Central memory CD8-positive, alpha-beta T cell (primary cell): ENCODE measurements around the gene NSFL1C.

Experiments used
- ATAC-seq: fragments of 150-1000 bp; cut with Tn5 transposase; replicated peaks from 2 replicates; pipeline ENCODE4 v1.10.0; 2022; ENCODE audit warnings: mild to moderate bottlenecking, moderate FRiP score, moderate number of reproducible peaks; ENCODE audit not compliant: poor library complexity, severe bottlenecking; ENCODE audit errors: extremely low read depth
- DNase-seq, 2 donors: peaks; one replicate each; pipeline ENCODE4 v3.0.0; 2021; ENCODE audit warnings: low spot score in 2 of 2
- H3K27ac Mint-ChIP-seq: one replicate; pipeline ENCODE4 v1.8.0; 2022; ENCODE audit warnings: low read depth, mild to moderate bottlenecking, moderate library complexity, mixed read lengths
- H3K27me3 Mint-ChIP-seq: one replicate; pipeline ENCODE4 v1.8.0; 2022; ENCODE audit warnings: mixed read lengths
- H3K36me3 Mint-ChIP-seq: one replicate; pipeline ENCODE4 v1.8.0; 2022; ENCODE audit warnings: mild to moderate bottlenecking, moderate library complexity, mixed read lengths; ENCODE audit not compliant: insufficient read depth
- H3K4me1 Mint-ChIP-seq: one replicate; pipeline ENCODE4 v1.8.0; 2022; ENCODE audit warnings: mixed read lengths
- H3K4me3 Mint-ChIP-seq: one replicate; pipeline ENCODE4 v1.8.0; 2022; ENCODE audit warnings: mild to moderate bottlenecking, moderate library complexity, mixed read lengths
- H3K9me3 Mint-ChIP-seq: one replicate; pipeline ENCODE4 v1.8.0; 2022; ENCODE audit warnings: mixed read lengths

The NSFL1C gene

GRCh38 chr20:1477896-1478490 lies 11.3 kb upstream of the NSFL1C start:
- no peak overlapping the region for H3K27ac Mint-ChIP-seq
- no peaks in the 10 kb centered on the region for H3K36me3 Mint-ChIP-seq
- DNase-seq (no peak), ATAC-seq (no peak)
- no peak overlapping the region for H3K4me3 Mint-ChIP-seq
- no peaks in the 10 kb centered on the region for H3K4me1 Mint-ChIP-seq
- H3K9me3 Mint-ChIP-seq = no peaks in the 10 kb centered on the region
- H3K27me3 Mint-ChIP-seq = peaks cover 44% of the 10 kb centered on the region

- no peak overlapping the region for H3K4me3 Mint-ChIP-seq
- H3K4me1 Mint-ChIP-seq = no peaks in the 10 kb centered on the region
- H3K27ac Mint-ChIP-seq = no peak overlapping the region
- peaks cover 41% of the 10 kb centered on the region for H3K27me3 Mint-ChIP-seq
- no peak for DNase-seq
- no peak for ATAC-seq
- H3K9me3 Mint-ChIP-seq = no peaks in the 10 kb centered on the region
- no peaks in the 10 kb centered on the region for H3K36me3 Mint-ChIP-seq
These were observed 8.4 kb upstream of the NSFL1C start for GRCh38 chr20:1474817-1475603.

GRCh38 chr20:1474325-1474724 lies 7.7 kb upstream of the NSFL1C start:
- no peaks in the 10 kb centered on the region for H3K9me3 Mint-ChIP-seq
- no peak overlapping the region for H3K4me3 Mint-ChIP-seq

GRCh38 chr20:1473246-1474220 lies 6.9 kb upstream of the NSFL1C start:
- H3K9me3 Mint-ChIP-seq = no peaks in the 10 kb centered on the region
- no peak overlapping the region for H3K27ac Mint-ChIP-seq
- no peak for DNase-seq

More at GRCh38 chr20:1474325-1474724, 7.7 kb upstream of the NSFL1C start:
- Mint-ChIP-seq H3K4me1 (no peaks in the 10 kb centered on the region), H3K27ac (no peak overlapping the region), H3K27me3 (peaks cover 35% of the 10 kb centered on the region), H3K36me3 (no peaks in the 10 kb centered on the region)
- DNase-seq (no peak), ATAC-seq (no peak)

GRCh38 chr20:1472556-1473245 lies 6.1 kb upstream of the NSFL1C start:
- H3K36me3 Mint-ChIP-seq = no peaks in the 10 kb centered on the region
- DNase-seq = no peak
- no peak overlapping the region for H3K27ac Mint-ChIP-seq
- peaks cover 22% of the 10 kb centered on the region for H3K27me3 Mint-ChIP-seq
- no peaks in the 10 kb centered on the region for H3K9me3 Mint-ChIP-seq
- ATAC-seq = no peak
- H3K4me1 Mint-ChIP-seq = peaks cover 6% of the 10 kb centered on the region
- no peak overlapping the region for H3K4me3 Mint-ChIP-seq

More at GRCh38 chr20:1473246-1474220, 6.9 kb upstream of the NSFL1C start:
- no peak for ATAC-seq
- peaks cover 29% of the 10 kb centered on the region for H3K27me3 Mint-ChIP-seq
- no peaks in the 10 kb centered on the region for H3K4me1 Mint-ChIP-seq
- H3K36me3 Mint-ChIP-seq = no peaks in the 10 kb centered on the region
- H3K4me3 Mint-ChIP-seq = no peak overlapping the region

GRCh38 chr20:1471242-1471641 lies 4.6 kb upstream of the NSFL1C start:
- Mint-ChIP-seq H3K4me3 (no peak overlapping the region), H3K27me3 (peaks cover 18% of the 10 kb centered on the region), H3K9me3 (no peaks in the 10 kb centered on the region), H3K4me1 (peaks cover 14% of the 10 kb centered on the region), H3K27ac (no peak overlapping the region), H3K36me3 (peaks cover 1% of the 10 kb centered on the region)
- ATAC-seq (no peak), DNase-seq (no peak)

- Mint-ChIP-seq H3K9me3 (no peaks in the 10 kb centered on the region), H3K27me3 (peaks cover 18% of the 10 kb centered on the region), H3K27ac (no peak overlapping the region), H3K4me1 (peaks cover 23% of the 10 kb centered on the region), H3K36me3 (peaks cover 1% of the 10 kb centered on the region), H3K4me3 (no peak overlapping the region)
- no peak for ATAC-seq
- no peak for DNase-seq
These were observed 3.4 kb upstream of the NSFL1C start for GRCh38 chr20:1469925-1470571.

- Mint-ChIP-seq H3K27ac (no peak overlapping the region), H3K4me1 (peaks cover 30% of the 10 kb centered on the region), H3K4me3 (no peak overlapping the region), H3K27me3 (peaks cover 18% of the 10 kb centered on the region), H3K9me3 (no peaks in the 10 kb centered on the region), H3K36me3 (peaks cover 4% of the 10 kb centered on the region)
- no peak for DNase-seq
- ATAC-seq = no peak
These were observed 2.8 kb upstream of the NSFL1C start for GRCh38 chr20:1469306-1469905.

- Mint-ChIP-seq H3K9me3 (no peaks in the 10 kb centered on the region), H3K27me3 (peaks cover 18% of the 10 kb centered on the region), H3K4me1 (peaks cover 40% of the 10 kb centered on the region), H3K27ac (peak overlapping the region; percentile 54), H3K4me3 (peak overlapping the region; percentile 77), H3K36me3 (peaks cover 4% of the 10 kb centered on the region)
- no peak for DNase-seq
- ATAC-seq = no peak
These were observed 1.5 kb upstream of the NSFL1C start for GRCh38 chr20:1468117-1468624.

GRCh38 chr20:1467355-1468116 lies 887 bp upstream of the NSFL1C start:
- H3K36me3 Mint-ChIP-seq = peaks cover 5% of the 10 kb centered on the region
- H3K4me1 Mint-ChIP-seq = peaks cover 43% of the 10 kb centered on the region
- no peak for DNase-seq
- H3K9me3 Mint-ChIP-seq = no peaks in the 10 kb centered on the region
- peak overlapping the region; percentile 54 for H3K27ac Mint-ChIP-seq
- ATAC-seq = no peak
- H3K4me3 Mint-ChIP-seq = peak overlapping the region; percentile 77
- H3K27me3 Mint-ChIP-seq = peaks cover 18% of the 10 kb centered on the region

GRCh38 chr20:1467082-1467354 lies 369 bp upstream of the NSFL1C start:
- H3K4me1 Mint-ChIP-seq = peaks cover 43% of the 10 kb centered on the region
- H3K27me3 Mint-ChIP-seq = peaks cover 17% of the 10 kb centered on the region
- peak overlapping the region; percentile 77 for H3K4me3 Mint-ChIP-seq
- DNase-seq = no peak
- no peak for ATAC-seq
- peaks cover 8% of the 10 kb centered on the region for H3K36me3 Mint-ChIP-seq
- no peaks in the 10 kb centered on the region for H3K9me3 Mint-ChIP-seq
- peak overlapping the region; percentile 54 for H3K27ac Mint-ChIP-seq
